Kidney epithelial cell (primary cell): ENCODE measurements around the gene CDC37. TPM values are rescaled to one million over a fixed set of nuclear protein-coding genes. Genes with fewer than 3 reads are reported as not detected.
"Not testable (repeated sequence)": the region's sequence is repeated elsewhere in the genome, so short reads cannot be mapped to it uniquely, and the experiment has no call there.

Experiments used
- DNase-seq: peaks from one replicate; pipeline ENCODE4 v3.0.0-alpha.2; 2010; ENCODE audit warnings: low read depth
- H3K27me3 ChIP-seq: 2 replicates; pipeline ENCODE4 v1.6.0; 2011; ENCODE audit warnings: low read length; ENCODE audit not compliant: control insufficient read depth, insufficient read depth
- H3K36me3 ChIP-seq: 2 replicates; pipeline ENCODE4 v1.5.1; 2011; ENCODE audit warnings: low read length; ENCODE audit not compliant: control insufficient read depth, insufficient read depth
- H3K4me3 ChIP-seq: 2 replicates; pipeline ENCODE4 v1.5.1; 2011; ENCODE audit warnings: low read depth, mild to moderate bottlenecking, control low read depth, low read length
- total RNA-seq: library from RNA; depleted of rRNA; stranded (reverse); fragments of >200 nt; gene quantifications from 2 replicates; pipeline ENCODE4 v1.2.3, GENCODE V29; 2015
- TF ChIP-seq, protein P1 (sequence below): IDR thresholded peaks from 2 replicates; pipeline ENCODE4 v1.5.1; 2011; ENCODE audit warnings: mild to moderate bottlenecking, moderate library complexity, low read length, control low read depth, inconsistent platforms; ENCODE audit not compliant: insufficient read depth, poor library complexity, severe bottlenecking

Gene CDC37
- total RNA-seq, 1 donor from 2014 or later: 327 TPM

DNA sequence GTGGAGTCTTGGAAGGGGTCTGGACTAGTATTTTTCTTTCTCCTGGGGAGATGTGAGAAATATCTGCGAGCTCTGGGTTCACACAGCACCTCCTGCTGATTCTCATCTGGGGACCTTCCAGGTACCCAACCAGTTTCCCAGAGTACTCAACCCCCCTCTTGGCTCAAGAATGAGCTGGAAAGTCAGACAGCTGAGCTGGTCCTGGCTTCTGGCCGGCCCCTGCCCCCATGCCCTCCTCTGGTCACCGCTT, 14.8 kb upstream of the CDC37 start:
- H3K4me3 ChIP-seq: no peak overlapping the region

DNA sequence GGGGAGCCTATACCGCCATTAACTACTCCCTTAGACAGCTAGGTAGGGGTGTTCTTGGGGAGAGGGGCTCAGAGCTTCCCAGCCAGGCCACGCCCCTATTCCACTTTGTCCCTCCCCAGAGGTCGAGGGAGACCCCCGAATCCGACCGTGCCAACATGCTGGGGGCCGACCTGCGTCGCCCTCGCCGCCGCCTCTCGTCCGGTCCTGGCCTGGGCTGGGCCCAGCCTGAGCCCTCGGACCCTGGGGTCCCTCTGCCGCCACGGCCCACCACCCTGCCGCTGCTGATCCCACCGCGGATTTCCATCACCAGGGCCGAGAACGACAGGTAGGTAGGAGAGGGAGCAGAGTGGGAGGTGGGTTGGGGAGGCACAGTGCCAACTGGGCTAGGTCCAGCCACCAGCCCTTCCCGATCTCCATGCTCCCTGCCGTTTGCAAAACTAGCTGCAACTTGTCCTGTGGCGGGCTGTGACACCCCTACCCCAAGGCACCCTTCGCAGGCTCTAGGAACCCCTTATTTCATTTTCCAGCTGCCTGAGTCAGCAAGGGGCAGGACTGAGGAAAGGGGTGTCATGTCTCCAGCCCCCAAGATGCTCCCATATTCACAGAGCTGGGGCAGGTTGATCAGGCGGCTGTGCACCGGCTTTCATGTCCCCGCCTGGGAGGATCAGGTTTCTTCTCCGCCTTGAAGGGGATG, 14.3 kb upstream of the CDC37 start:
- H3K27me3 ChIP-seq: peaks cover 68% of the 10 kb centered on the region
- TF ChIP-seq, protein P1, sequence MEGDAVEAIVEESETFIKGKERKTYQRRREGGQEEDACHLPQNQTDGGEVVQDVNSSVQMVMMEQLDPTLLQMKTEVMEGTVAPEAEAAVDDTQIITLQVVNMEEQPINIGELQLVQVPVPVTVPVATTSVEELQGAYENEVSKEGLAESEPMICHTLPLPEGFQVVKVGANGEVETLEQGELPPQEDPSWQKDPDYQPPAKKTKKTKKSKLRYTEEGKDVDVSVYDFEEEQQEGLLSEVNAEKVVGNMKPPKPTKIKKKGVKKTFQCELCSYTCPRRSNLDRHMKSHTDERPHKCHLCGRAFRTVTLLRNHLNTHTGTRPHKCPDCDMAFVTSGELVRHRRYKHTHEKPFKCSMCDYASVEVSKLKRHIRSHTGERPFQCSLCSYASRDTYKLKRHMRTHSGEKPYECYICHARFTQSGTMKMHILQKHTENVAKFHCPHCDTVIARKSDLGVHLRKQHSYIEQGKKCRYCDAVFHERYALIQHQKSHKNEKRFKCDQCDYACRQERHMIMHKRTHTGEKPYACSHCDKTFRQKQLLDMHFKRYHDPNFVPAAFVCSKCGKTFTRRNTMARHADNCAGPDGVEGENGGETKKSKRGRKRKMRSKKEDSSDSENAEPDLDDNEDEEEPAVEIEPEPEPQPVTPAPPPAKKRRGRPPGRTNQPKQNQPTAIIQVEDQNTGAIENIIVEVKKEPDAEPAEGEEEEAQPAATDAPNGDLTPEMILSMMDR: no peak

More for the DNA sequence above, 14.8 kb upstream of the CDC37 start:
- Histone ChIP-seq H3K27me3 (peaks cover 70% of the 10 kb centered on the region), H3K36me3 (no peaks in the 10 kb centered on the region)
- DNase-seq: no peak
- TF ChIP-seq, protein P1: no peak

DNA sequence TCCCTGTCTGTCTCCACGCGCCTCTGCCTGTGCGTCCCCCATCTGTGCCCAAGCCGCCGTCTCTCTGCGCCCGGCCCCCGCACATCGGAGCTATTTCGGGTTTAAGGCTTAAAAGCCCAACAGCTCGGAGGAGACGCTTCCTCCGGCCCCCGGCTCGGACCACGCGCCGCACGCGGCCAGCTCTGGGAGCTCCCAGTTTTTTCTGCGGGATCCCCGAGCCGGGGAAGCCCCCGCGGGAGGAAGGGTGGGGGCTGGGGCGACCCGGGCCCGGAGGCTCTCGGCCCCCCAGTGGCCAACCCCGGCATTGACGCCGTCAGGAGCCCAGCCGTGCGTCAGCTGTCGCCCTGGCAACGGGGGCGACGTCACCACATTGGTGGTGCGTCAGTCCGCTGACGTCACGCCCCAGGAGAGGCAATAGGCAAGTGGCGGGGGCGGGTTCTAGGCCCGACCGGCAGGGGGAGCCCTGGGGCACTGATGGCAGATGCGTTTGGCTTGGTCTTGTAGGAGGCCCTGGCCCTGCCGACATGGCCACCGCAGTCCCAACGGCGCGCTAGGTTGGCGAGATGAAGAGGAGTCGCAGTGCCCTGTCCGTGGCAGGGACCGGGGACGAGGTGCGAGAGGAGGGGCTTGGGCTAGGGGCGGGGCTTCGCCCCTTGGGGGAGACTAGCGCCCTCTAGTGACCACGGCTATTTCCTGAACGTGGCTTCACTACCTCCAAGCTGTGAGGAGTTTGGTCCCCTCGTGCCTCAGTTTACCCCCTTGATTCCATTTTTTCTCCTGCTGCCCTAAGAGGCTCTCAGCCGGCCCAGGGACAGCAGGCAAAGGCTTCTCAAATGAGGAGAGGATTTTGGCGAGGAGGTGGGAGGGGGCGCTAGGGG, 13.3 kb upstream of the CDC37 start:
- TF ChIP-seq, protein P1: peak; percentile 70
- DNase-seq: no peak
- Histone ChIP-seq H3K27me3 (peaks cover 57% of the 10 kb centered on the region), H3K4me3 (peak overlapping the region; percentile 50), H3K36me3 (no peaks in the 10 kb centered on the region)

More for the DNA sequence above, 14.3 kb upstream of the CDC37 start:
- no peak for DNase-seq
- Histone ChIP-seq H3K4me3 (no peak overlapping the region), H3K36me3 (no peaks in the 10 kb centered on the region)

DNA sequence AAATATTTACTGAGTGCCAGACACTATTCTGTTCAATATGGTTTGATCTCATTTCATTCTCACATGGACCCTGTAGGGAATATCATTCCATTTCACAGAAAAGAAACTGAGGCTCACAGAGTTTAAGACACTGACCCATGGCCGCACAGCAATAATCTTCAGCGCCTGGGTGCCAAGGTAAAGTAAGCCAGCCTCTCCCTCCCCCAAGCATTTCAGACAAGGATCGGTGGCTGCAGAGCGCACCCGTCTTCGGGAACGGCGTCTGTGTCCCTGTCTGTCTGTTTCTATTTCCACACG, 12.7 kb upstream of the CDC37 start:
- Histone ChIP-seq H3K27me3 (peaks cover 52% of the 10 kb centered on the region), H3K36me3 (no peaks in the 10 kb centered on the region), H3K4me3 (peak overlapping the region; percentile 50)
- no peak for DNase-seq
- TF ChIP-seq, protein P1: no peak

DNA sequence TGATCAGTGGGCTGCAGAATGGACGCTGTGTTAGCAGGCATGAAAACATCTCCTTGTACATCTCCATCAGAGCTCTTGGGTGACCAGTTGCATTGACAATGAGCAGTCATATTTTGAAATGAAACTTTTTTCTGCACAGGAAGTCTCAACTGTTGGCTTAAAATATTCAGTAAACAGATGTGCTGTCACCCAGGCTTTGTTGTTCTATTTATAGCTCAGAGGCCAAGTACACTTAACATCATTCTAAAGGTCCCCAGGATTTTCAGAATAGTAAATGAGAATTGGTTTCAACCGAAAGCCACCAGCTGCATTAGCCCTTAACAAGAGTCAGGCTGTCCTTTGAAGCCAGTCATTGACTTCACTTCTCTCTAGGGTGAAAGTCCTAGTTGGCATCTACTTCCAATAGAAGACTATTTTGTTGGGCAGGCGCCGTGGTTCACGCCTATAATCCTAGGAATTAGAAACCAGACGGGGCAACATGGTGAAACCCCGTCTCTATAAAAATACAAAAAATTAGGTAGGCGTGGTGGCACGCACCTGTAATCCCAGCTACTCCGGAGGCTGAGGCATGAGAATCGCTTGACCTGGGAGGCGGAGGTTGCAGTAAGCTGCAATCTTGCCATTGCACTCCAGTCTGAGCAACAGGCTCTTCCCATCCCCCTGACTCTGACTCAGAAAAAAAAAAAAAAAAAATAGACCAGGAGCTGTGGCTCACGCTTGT, 9.1 kb upstream of the CDC37 start:
- H3K27me3 ChIP-seq: peaks cover 20% of the 10 kb centered on the region
- TF ChIP-seq, protein P1: no peak
- no peaks in the 10 kb centered on the region for H3K36me3 ChIP-seq
- no peak overlapping the region for H3K4me3 ChIP-seq
- no peak for DNase-seq

DNA sequence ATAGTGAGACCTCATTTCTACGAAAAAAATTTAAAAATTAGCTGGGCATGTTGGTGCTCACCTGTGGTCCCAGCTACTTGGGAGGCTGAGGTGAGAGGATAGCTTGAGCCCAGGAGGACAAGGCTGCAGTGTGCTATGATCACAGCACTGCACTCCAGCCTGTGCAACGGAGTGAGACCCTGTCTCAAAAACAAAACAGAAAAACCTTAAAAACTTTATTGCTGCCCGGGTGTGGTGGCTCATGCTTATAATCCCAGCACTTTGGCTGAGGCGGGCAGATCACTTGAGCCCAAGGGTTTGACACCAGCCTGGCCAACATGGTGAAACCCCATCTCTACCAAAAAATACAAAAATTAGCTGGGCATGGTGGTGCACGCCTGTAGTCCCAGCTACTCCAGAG, 7.9 kb upstream of the CDC37 start:
- H3K36me3 ChIP-seq, H3K4me3 ChIP-seq, DNase-seq: not testable (repeated sequence)
- peaks cover 12% of the 10 kb centered on the region for H3K27me3 ChIP-seq
